Measurements from ENCODE around the gene ERCC6L2.

The ERCC6L2 gene

GRCh38 chr9:95836072-95836471, 39.4 kb upstream of the ERCC6L2 start:
- TF ChIP-seq CTCF (IDR thresholded peaks at IDR 0.05) = no peak

GRCh38 chr9:95839012-95839411, 36.5 kb upstream of the ERCC6L2 start:
- TF ChIP-seq CTCF (IDR thresholded peaks at IDR 0.05) = no peak

GRCh38 chr9:95840074-95840473, 35.4 kb upstream of the ERCC6L2 start:
- TF ChIP-seq CTCF (IDR thresholded peaks at IDR 0.05) = no peak

- TF ChIP-seq CTCF (IDR thresholded peaks at IDR 0.05) = no peak
These were observed 34.1 kb upstream of the ERCC6L2 start for GRCh38 chr9:95841377-95841776.

GRCh38 chr9:95845751-95846150, 29.7 kb upstream of the ERCC6L2 start:
- TF ChIP-seq CTCF (IDR thresholded peaks at IDR 0.05) = no peak

GRCh38 chr9:95848764-95849163, 26.7 kb upstream of the ERCC6L2 start:
- TF ChIP-seq CTCF (IDR thresholded peaks at IDR 0.05) = no peak

GRCh38 chr9:95852059-95853032, 23.1 kb upstream of the ERCC6L2 start:
- TF ChIP-seq CTCF (IDR thresholded peaks at IDR 0.05) = no peak

All from LNCAP (cell line).